Suppressor macrophage treated with lipopolysaccharide for 4 hours (primary cell): ENCODE results near the gene KCTD19.
"Not testable (repeated sequence)": the region's sequence is repeated elsewhere in the genome, so short reads cannot be mapped to it uniquely, and the experiment has no call there.

Source experiments
- DNase-seq: peaks from one replicate; pipeline ENCODE4 v3.0.0-alpha.2; 2020

The KCTD19 gene

DNA sequence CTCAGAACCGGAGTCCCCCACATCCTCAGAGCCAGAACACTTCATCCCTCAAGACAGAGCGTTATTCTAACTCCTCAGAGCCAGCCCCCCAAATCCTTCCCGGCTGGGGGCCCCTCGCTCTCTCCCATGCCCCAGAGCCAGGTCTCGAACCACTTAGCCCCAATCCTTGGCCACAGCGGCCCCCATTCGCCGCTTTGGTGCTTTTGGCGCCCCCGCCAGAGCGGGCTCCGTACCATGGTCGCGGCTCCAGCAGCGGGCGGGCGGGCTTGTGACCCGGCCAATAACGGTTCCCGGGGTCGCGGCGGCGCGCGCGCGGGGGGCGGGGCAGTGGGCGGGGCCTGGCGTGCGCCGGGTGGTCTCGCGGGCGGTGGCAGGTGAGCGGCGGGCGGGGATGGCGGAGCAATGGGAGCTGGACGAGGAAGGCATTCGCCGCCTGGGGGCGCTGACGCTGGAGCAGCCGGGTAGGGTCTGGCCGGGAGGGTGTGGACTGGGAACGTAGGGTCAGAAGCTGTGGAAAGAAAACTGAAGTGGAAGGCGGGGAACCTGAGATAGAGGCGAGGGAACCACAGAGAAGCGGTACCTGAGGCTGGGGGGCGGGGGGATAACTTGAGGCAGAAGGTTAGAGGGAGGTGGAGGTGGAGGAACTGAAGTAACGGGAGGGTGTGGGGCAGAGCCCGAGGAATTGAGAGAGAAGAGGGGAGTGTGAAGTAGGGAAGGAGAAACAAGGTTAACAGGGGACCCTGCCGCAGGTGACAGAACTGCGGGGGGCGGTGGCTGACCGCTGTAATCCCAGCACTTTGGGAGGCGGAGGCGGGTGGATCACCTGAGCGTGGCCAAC is at the start of gene KCTD19, which contains the start of gene LRRC36:
Gene KCTD19, minus strand, starts transcription at position 270 of the 838 bp plus-strand sequence. Its CDS starts 34 bp downstream, at position 236.
Gene LRRC36, plus strand, starts transcription at position 344 of the 838 bp plus-strand sequence. Its CDS starts 48 bp downstream, at position 392.
- no peak for DNase-seq

DNA sequence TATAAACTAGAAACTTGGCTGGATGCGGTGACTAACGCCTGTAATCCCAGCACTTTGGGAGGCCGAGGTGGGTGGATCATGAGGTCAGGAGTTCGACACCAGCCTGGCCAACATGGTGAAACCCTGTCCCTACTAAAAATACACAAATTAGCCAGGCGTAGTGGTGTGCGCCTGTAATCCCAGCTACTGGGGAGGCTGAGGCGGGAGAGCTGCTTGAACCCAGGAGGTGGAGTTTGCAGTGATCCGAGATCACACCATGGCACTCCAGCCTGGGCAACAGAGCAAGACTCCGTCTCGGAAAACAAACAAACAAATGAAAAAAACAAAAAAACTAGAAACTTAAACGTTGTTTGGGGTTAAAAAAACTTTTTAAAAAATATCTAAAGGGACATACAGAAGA is 49.5 kb upstream of the KCTD19 start:
- not testable (repeated sequence) for DNase-seq

DNA sequence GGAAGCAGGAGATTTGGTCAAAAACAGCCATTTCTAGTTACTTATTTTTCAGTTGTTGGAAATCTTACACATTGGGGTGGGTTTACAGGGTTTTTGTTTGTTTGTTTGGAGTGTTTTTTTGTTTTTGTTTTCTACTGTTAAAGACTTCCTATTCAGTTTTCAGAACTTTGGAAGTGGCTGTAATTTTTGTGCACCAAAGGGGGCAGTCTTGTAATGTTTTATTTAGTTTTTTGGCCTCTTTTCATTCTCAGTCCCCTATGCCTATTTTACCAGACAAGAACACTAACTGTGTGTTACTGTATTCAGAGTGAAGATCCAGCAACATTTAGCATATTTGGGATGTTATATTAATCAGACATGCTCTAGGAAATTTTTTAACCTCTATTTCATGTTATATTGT is 46.1 kb upstream of the KCTD19 start:
- peak; percentile 61 for DNase-seq

DNA sequence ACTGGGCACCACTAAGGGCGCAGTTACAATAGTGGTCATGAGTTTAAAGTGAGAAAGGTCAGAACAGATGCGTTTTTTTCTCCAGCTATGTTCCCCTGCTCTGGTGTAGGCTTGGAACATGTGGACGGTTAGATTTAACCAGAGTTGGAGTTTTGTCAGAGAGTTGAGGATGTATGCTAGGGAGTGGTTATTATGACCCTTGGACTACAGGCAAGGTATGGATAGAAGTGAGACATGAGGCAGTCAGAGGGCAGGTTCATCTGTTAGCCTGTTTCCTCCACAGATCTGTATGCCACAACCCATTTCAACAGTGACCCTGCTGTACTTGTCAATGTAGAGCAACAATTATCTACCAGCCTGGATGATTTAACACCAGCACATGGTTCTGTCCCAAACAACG is 44.1 kb upstream of the KCTD19 start:
- DNase-seq = no peak

DNA sequence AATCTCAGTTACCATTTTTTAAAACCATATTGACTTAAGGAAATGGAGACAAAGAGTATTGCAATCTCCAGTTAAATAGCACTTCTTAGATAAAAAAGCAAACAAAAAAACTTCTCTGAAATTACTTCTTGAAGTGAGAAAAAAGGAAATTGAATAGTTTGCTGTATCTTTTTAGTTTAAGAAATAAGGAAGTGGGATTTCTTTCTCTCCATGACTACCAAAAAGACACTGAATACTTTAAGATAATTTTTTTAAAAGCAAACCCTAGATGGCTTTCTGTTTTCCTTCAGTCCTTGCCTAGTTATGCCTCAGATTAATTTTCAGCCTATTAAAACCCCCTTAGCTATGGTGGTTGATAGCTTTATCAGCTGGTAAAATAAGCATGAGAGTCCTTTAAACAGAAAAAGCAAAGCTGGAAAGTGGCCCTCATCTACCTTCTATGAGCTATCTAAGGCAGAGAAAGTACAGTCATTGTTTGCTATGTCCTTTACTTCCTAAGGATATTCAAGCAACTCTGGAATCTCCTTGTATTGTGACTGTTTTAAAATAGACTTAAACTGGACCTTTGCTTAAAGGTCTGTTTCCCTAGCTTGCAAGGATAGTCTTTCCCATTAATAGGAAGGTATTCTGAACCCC is 38.2 kb upstream of the KCTD19 start:
- DNase-seq = peak; percentile 39

DNA sequence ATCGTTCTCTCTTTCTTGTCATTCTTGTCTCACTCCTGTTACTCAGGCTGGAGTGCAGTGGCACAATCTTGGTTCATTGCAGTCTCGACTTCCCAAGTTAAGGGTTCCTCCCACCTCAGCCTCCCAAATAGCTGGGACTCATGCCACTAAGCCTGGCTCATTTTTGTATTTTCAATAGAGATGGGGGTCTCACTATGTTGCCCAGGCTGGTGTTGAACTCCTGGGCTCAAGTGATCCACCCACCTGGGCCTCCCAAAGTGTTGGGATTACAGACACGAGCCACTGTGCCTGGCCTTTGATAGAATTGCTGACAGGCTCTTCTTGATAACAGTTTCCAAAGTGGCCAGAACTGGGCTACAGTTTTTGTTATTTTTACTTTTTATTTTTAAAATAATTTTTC is 34.5 kb upstream of the KCTD19 start:
- DNase-seq = no peak

DNA sequence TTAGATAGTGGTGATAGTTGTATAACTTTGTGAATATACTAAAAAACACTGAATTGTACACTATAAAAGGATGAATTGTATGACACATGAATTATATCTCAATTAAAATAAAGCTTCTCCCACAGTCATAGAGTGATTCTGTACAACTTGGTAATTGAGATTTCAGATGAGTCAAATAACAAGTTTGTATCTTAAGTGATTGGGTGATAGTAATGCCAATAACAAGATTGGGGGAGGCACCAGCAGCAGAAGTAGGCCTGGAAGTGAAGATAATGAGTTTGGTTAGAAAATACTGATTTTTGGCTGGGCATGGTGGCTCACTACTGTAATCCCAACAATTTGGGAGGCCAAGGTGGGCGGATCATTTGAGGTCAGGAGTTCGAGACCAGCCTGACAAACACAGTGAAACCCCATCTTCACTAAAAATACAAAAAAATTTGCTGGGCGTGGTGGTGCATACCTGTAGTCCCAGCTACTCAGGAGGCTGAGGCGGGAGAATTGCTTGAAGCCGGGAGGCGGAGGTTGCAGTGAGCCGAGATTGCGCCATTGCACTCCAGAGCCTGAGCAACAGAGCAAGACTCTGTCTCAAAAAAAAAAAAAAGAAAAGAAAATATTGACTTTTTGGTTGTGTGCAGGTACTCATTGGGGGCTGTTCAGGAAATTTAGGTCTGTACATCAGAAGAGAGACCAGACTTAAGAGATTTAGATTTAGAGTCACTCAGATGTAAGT is 33.2 kb upstream of the KCTD19 start:
- DNase-seq = not testable (repeated sequence)

DNA sequence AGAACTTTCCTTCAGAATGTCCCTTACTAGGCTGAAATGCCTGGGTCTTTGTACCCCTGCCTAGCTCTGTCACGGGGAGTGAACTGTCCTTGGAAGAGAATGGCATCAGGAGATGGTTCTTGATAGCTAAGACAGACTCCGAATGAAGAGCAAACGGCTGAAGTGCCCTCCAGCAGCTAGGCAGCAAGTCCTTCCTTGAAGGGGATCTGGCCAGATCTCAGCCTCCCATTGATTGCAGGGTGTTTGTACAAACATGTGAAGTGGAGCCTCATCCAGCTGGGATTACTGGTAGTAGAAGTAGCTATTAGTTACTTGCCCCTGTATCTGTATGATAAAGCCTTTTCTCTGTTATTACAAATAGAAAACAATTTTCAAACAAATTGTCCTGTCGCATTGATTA is 31.0 kb upstream of the KCTD19 start:
- DNase-seq = no peak

DNA sequence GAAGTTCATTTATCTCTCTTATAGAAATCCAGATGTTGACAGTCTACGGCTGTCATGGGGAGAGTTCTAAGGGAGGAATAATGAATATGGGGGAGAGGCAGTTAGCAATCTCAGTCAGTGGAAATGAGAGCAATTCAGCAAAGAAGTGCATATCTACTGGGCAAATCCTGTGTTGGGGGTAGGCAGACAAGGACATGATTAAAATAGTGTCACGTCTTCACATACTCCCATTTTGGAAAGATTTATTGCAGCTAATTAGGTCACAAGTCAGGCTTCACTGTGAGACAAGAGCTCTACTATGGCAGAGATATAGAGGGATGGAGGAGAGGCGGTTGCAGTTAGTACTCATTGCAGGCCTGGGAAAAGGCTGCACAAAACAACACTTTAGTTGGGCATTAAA is 29.9 kb upstream of the KCTD19 start:
- DNase-seq = no peak

DNA sequence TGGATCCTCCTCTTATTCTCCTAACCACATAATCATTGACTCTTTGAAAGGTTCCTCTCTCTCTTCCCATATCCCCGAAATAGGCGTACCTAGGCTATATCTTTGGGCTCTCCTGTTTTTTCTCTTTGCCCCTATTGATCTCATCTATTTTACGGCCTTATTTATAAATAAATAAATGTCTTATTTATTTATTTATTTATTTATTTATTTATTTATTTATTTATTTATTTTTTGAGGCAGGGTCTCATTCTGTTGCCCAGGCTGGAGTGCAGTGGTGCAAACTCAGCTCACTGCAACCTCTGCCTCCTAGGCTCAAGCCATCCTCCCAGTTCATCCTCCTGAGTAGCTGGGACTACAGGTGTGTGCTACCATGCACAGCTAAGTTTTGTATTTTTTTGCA is 25.9 kb upstream of the KCTD19 start:
- DNase-seq = not testable (repeated sequence)

DNA sequence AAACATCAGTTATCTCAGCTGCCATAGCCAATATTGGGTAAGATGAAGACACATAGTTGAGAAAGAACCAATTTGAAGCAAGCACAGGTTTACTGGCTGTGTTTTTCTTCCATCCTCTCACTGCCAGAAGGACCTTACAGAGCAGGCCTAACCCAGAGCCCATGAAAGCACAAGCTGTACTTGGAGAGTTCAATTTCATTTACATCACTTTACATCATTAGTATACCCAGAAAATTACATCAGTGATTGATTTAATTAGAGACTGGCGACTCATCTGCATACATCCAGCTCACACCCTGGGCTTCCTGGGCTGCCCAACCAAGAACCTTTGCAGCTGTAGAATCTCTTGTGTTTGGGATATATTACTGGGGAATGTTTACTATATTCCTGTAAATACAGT is 23.8 kb upstream of the KCTD19 start:
- DNase-seq = no peak

DNA sequence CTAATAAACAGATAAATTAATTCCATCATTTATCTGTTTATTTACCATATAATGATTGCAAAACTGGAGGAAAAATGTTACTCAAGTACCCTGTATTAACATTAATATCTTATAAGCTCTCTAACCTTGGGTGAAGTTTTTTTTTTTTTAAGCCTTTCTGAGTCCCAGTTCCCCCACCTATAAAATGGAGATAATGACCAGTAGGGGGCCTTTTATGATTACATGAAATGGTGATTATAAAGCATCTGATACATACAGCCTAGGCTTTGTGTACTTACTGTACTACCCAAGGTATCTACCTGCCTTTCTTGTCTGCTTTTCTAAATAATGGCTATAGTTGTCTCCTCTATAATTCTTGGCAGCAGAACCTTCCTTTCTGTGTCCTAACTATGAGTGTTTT is 22.6 kb upstream of the KCTD19 start:
- DNase-seq = peak; percentile 71

DNA sequence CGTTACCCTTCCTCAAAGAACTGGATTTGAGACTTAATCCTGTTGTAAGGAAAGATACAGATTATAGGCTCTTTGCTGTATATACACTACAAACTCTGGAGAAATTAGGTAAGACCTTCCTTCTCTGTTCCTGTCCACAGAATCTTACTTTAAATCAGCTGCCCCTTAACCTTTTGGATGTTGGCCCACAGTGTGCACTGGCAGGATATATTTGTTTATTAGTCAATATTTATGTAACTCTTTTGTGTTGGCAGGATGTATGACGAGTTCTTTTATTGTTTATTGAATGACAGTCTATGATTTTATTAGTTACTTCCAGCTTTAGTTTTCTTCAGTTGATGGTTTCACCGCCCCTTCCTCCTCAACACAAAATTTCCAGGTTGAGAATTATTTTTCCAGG is 19.8 kb upstream of the KCTD19 start:
- DNase-seq = no peak

DNA sequence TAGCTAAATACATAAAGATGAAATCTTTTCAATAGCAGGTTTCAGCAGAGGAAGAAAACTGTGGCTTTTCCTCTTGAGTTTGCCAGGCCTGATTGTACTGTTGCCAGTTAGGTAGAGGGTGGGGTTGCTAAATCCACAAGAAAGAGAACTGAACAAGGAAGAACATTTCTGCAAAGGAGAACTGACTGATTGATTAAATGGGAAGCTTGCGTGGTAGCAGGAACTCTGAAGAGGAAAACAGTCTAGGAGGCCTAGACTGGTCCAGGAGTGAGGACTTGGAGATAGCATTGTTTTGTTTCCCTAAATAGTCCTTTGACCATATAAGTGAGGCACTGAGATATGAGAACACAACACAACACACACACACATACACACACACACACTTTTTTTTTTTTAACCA is 18.9 kb upstream of the KCTD19 start:
- no peak for DNase-seq

DNA sequence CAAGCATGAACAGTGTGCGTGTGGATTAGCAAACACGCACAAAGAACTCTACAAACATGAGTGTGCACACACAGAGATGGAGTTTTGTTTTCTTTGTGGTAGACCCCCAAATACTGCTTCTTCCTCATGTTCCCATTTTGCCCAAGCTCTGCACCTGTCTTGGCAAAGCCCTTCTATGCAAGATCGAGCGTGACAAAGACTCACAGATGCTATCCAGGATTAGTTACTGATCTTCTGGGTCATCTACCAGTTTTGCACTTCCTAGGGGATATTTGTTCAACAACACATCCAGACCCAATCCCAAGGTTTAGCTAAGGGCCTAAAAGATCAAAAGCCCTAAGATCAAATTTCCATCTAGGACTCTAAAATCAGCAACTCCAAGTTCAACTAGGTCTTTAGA is 16.1 kb upstream of the KCTD19 start:
- DNase-seq = no peak

DNA sequence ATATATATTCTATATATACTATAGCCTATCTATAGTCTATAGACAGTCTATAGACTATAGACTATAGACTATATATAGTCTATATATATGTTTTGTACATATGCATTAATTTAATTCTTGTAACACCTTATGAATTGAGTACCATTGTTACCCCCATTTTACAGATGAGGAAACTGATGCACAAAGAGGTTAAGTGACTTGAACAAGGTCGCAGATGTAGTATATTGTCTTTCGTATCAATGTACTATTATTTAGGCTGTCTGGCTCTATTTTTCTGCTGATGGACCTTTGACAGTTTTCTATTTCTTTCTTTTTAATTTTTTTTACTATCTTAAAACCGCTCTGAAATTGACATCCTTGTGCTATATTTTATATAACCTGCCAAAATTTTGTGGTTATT is 14.7 kb upstream of the KCTD19 start:
- no peak for DNase-seq

DNA sequence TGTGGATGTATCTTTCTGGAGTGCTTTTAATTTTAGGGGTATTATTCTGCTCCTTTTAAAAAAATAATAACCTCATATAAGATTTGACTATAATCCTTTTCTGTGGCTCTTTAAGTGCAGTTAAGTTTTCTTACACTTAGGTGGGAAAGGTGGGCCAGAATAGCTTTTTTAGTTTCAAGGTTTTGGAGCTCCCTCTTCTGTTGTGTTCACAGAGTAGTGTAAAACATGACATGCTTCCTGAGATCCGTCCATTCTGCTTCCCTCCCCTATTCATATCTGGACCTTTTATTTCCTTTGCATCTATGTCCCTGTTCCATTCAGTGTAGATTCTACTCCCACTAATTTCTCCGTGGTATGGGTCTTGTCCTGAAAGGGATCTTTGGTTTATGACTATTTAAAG is 12.9 kb upstream of the KCTD19 start:
- no peak for DNase-seq

DNA sequence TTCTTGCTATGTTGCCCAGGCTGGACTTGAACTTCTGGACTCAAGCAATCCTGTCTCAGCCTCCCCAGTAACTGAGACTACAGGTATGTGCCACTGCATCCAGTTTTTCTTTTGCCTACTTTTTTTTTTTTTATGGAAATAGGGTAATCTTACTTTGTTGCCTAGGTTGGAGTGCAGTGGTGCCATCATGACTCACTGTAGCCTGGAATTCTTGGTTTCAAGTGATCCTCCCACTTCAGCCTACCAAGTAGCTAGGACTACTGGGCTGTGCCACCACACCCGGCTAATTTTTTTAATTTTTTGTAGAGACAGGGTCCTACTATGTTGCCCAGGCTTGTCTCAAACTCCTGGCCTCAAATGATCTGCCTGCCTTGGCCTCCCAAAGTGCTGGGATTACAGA is 10.1 kb upstream of the KCTD19 start:
- DNase-seq = no peak

DNA sequence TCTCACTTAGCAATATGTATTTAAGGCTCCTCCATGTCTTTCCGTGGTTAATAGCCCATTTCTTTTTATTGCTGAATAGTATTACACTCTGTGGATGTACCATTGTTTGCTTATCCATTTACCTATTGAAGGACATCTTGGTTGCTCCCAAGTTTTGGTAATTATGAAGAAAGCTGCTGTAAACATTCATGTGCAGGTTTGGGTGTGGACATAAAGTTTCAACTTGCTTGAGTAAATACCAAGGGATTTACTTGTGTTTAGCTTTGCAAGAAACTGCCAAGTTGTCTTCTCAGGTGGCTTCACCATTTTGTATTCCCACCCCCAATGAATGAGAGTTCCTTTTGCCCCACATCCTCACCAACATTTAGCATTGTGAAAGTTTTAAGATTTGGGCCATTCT is 9.6 kb upstream of the KCTD19 start:
- DNase-seq = no peak

DNA sequence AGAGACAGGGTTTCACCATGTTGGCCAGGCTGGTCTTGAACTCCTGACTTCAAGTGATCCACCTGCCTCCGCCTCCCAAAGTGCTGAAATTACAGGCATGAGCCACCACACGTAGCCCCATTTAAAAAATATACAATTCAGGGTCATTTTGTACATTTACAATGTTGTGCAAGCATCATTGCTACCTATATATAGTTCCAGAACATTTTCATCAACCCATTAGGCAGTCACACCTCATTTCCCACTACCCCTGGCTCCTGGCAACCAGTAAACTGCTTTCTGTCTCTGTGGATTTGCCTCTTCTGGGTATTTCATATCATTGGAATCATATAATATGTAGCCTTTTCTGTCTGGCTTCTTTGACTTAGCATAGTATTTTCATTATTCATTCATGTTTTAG is 6.8 kb upstream of the KCTD19 start:
- DNase-seq = no peak

DNA sequence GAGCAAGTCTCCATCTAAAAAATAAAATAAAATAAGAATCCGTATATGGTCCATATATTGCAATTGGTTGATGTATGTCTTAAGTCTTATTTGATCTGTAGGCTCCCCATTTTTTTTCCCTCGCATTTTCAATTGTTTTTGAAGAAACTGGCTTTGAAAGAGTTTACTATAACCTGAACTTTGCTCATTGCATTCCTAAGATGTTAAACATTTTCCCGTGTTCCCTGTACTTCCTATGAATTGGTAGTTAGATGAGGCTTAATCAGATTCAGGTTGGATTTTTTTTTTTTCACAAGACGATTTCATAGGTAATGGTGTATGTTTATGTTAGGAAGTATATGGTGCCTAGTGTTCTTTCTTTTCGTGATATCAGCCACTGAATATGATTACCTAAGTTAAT is 3.4 kb upstream of the KCTD19 start:
- no peak for DNase-seq

DNA sequence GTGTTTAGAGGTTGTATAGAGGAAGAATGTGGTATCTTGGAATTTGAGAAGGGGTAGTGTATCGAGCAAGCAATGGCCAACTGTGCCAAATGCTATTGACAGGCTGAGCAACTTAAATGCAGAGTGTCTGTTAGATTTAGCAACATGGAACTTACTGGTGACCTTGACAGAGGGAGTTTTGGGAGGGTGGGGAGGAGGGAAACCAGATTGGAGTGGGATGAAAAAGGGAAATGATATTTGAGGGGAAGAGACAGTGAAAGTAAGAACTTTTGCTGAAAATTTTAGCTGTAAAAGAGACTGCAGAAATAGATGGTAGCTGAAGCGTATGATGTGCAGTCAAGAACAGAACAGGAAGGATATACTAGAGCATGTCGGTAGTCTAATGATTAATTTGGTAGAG is 1.2 kb upstream of the KCTD19 start:
- peak; percentile 58 for DNase-seq

DNA sequence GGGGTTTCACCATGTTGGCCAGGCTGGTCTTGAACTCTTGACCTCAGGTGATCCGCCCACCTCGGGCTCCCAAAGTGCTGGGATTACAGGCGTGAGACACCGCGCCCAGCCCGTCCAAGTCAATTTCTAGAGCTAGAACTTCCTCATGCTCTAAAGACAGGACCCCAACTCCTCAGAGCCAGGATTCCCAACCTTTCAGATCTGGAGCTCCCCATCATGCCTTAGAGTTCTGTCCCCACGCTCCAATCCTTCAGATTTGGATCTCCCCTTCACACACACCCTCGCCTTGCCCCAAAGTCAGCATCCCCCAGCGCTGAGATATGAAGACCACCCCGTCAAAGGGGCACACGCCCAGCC is 448 bp downstream of the KCTD19 start:
- DNase-seq = no peak

DNA sequence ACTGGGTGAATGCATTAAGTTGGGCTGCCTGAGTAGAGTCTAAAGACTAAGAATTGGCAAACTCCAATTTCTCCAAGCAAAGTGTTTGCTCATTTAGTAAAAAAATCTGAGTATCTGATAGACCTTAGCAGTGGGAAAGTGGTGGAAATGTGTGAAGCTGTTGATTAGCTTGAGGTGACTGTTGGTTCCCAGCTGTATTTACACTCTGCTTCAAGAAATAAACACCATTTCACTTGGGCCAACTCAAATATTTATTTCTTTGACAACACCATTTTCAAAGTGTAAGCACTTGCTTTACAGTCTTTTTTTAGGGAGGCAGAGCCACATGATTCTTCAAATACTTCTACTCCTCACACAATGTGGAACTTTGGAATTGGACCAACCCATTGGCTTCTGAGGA is 8.7 kb downstream of the KCTD19 start:
- DNase-seq = no peak
